K562 (cell line): ENCODE measurements around the gene MADD. TPM values are rescaled to one million over a fixed set of nuclear protein-coding genes. Genes with fewer than 3 reads are reported as not detected.

Source experiments
- CUX1 ChIP-seq: fragments of 200-800 bp; sonication (Bioruptor generic); IDR thresholded peaks from 2 replicates; pipeline ENCODE4 v1.6.1; 2016; ENCODE audit warnings: missing genetic modification characterization, missing compliant biosample characterization
- ERF ChIP-seq: fragments of 450-650 bp; formaldehyde crosslinking; IDR thresholded peaks from 2 replicates; pipeline ENCODE4 v1.4.0; 2020; ENCODE audit warnings: mild to moderate bottlenecking, mixed read lengths
- ETV5 ChIP-seq: sonication (generic); formaldehyde crosslinking; IDR thresholded peaks from 2 replicates; pipeline ENCODE4 v1.4.0; 2020; ENCODE audit warnings: low read depth, mild to moderate bottlenecking, missing genetic modification reagents
- MCM7 ChIP-seq, 2 experiments: fragments of 450-650 bp; IDR thresholded peaks; 2 replicates each; pipeline ENCODE4 v1.6.1; 2016 to 2018
- PHB ChIP-seq: fragments of 250-450 bp; sonication (Bioruptor Pico); IDR thresholded peaks from 2 replicates; pipeline ENCODE4 v1.5.0; 2021
- POLR2B ChIP-seq: fragments of 450-650 bp; IDR thresholded peaks from 2 replicates; pipeline ENCODE4 v1.6.1; 2018; ENCODE audit warnings: low read depth; ENCODE audit not compliant: partially characterized antibody
- POLR3A ChIP-seq: IDR thresholded peaks from 2 replicates; pipeline ENCODE4 v1.6.1; 2011; ENCODE audit warnings: borderline replicate concordance, mild to moderate bottlenecking, moderate library complexity; ENCODE audit not compliant: insufficient read length, insufficient read depth; ENCODE audit errors: extremely low read depth
- PRDM10 ChIP-seq: fragments of 450-650 bp; IDR thresholded peaks from 2 replicates; pipeline ENCODE4 v1.6.1; 2018; ENCODE audit not compliant: partially characterized antibody
- SAFB2 ChIP-seq: fragments of 200-400 bp; formaldehyde crosslinking; IDR thresholded peaks from 2 replicates; pipeline ENCODE4 v1.6.1; 2018; ENCODE audit warnings: borderline replicate concordance, low read length, low read depth, moderate library complexity; ENCODE audit not compliant: severe bottlenecking
- SLC30A9 ChIP-seq: fragments of 250-450 bp; sonication (Bioruptor Pico); IDR thresholded peaks from 2 replicates; pipeline ENCODE4 v1.8.0; 2022; ENCODE audit warnings: mild to moderate bottlenecking, moderate library complexity
- SRSF3 ChIP-seq: fragments of 200-400 bp; formaldehyde crosslinking; IDR thresholded peaks from 2 replicates; pipeline ENCODE4 v1.6.1; 2016; ENCODE audit warnings: mild to moderate bottlenecking, low read length, moderate library complexity; ENCODE audit not compliant: insufficient read depth
- TAF7 ChIP-seq: fragments of 450-650 bp; IDR thresholded peaks from 2 replicates; pipeline ENCODE4 v1.6.1; 2016; ENCODE audit warnings: missing genetic modification characterization, missing compliant biosample characterization
- TARDBP ChIP-seq: fragments of 450-650 bp; IDR thresholded peaks from 2 replicates; pipeline ENCODE4 v1.6.1; 2016
- TFAM ChIP-seq: fragments of 250-450 bp; sonication (Bioruptor Pico); conservative IDR thresholded peaks from 2 replicates; pipeline ENCODE4 v1.5.0; 2021; ENCODE audit warnings: mild to moderate bottlenecking, moderate library complexity
- THRA ChIP-seq: fragments of 450-650 bp; IDR thresholded peaks from 2 replicates; pipeline ENCODE4 v1.6.1; 2017; ENCODE audit warnings: mild to moderate bottlenecking, moderate library complexity
- ZNF175 ChIP-seq: fragments of 200-800 bp; sonication (Bioruptor generic); IDR thresholded peaks from 2 replicates; pipeline ENCODE4 v1.6.1; 2016; ENCODE audit warnings: low read depth, mild to moderate bottlenecking, missing genetic modification characterization, missing compliant biosample characterization
- ZNF277 ChIP-seq: fragments of 250-450 bp; sonication (Bioruptor Pico); IDR thresholded peaks from 2 replicates; pipeline ENCODE4 v1.8.0; 2022; ENCODE audit warnings: inconsistent platforms, mild to moderate bottlenecking, moderate library complexity, borderline replicate concordance
- polyA plus RNA-seq, 8 experiments: library from polyadenylated mRNA; depleted of rRNA in 4 of 8; stranded (reverse) in 5 of 8; unstranded in 3 of 8; fragments of >200 nt; fragmentation: Nextera tagmentation in 2 of 8; fragmentation: Illumina TruSeq in 1 of 8; extraction: Ambion mirVana in 2 of 8; extraction: Trizol in 1 of 8; gene quantifications; 2 replicates each; pipeline versions ENCODE4 v1.2.1 to v1.2.3, GENCODE V29; 2011 to 2014; ENCODE audit warnings: inconsistent platforms in 1 of 8, missing spikeins in 1 of 8
- total RNA-seq, 7 experiments: library from RNA; depleted of rRNA in 6 of 7; stranded (reverse); fragments of >200 nt in 6 of 7; fragmentation: Illumina TruSeq in 2 of 7; extraction: Trizol in 2 of 7; gene quantifications; 2 replicates each; pipeline versions ENCODE4 v1.2.1 to v1.2.3, GENCODE V29; 2011 to 2021; ENCODE audit warnings: low replicate concordance in 1 of 7

The MADD gene
- total and polyA plus RNA-seq, 9 of the 15 experiments (the other 6 are each of a cell fraction or from before 2014, with no cell fraction given), result 0.68 to 57.6 (median 33.6) TPM

- TF ChIP-seq THRA (no peak), CUX1 (no peak), TAF7 (tag) (no peak), TARDBP (no peak), POLR3A (no peak), POLR2B (peak; percentile 43), ETV5 (CRISPR knock-in tag) (no peak), ZNF277 (no peak), ERF (CRISPR knock-in tag) (0 out of 2 replicates have a peak, but pooled peaks have one; percentile 5), MCM7 (IDR thresholded peaks at IDR 0.05) (no peak), TFAM (CRISPR knock-in tag) (no peak), ZNF175 (no peak), SRSF3 (no peak), PHB (CRISPR knock-in tag) (no peak), PRDM10 (peak; percentile 97), SAFB2 (no peak), SLC30A9 (CRISPR knock-in tag) (no peak)
These were observed at the start of gene MADD (continued) for GRCh38 chr11:47269829-47270305.
